Osteoblast (primary cell): ENCODE data around the gene SHISAL2B. TPM values are rescaled to one million over a fixed set of nuclear protein-coding genes. Genes with fewer than 3 reads are reported as not detected.

Experiments
- DNase-seq: peaks from one replicate; pipeline ENCODE4 v3.0.0; 2011; ENCODE audit warnings: low spot score, mixed read lengths; ENCODE audit not compliant: insufficient read length; ENCODE audit errors: missing footprints
- H2AFZ ChIP-seq: 2 replicates; pipeline ENCODE4 v1.6.0; 2011; ENCODE audit warnings: mild to moderate bottlenecking, low read length
- H3K27ac ChIP-seq: 2 replicates; pipeline ENCODE4 v1.5.1; 2011; ENCODE audit warnings: mild to moderate bottlenecking, low read depth, low read length, moderate library complexity
- H3K27me3 ChIP-seq: 2 replicates; pipeline ENCODE4 v1.6.0; 2012; ENCODE audit warnings: mild to moderate bottlenecking, control low read depth, inconsistent platforms, low read length, moderate library complexity; ENCODE audit not compliant: insufficient read depth
- H3K36me3 ChIP-seq: 2 replicates; pipeline ENCODE4 v1.5.1; 2011; ENCODE audit warnings: mild to moderate bottlenecking, low read length, control low read depth, moderate library complexity; ENCODE audit not compliant: insufficient read depth
- H3K4me1 ChIP-seq: 2 replicates; pipeline ENCODE4 v1.5.1; 2011; ENCODE audit warnings: mild to moderate bottlenecking, low read length, control low read depth, moderate library complexity; ENCODE audit not compliant: insufficient read depth
- H3K4me2 ChIP-seq: 2 replicates; pipeline ENCODE4 v1.6.0; 2011; ENCODE audit warnings: mild to moderate bottlenecking, low read length; ENCODE audit not compliant: insufficient read depth
- H3K4me3 ChIP-seq: fragments of 200-600 bp; sonication (generic); 3 replicates; pipeline ENCODE4 v1.5.1; 2012; ENCODE audit warnings: mild to moderate bottlenecking, low read length, inconsistent platforms; ENCODE audit not compliant: insufficient read depth
- H3K79me2 ChIP-seq: 2 replicates; pipeline ENCODE4 v1.6.0; 2012; ENCODE audit warnings: mild to moderate bottlenecking, low read length, control low read depth, inconsistent platforms; ENCODE audit not compliant: insufficient read depth
- H3K9me3 ChIP-seq: 2 replicates; pipeline ENCODE4 v1.5.1; 2011; ENCODE audit warnings: low read depth, low read length, control low read depth
- H4K20me1 ChIP-seq: 2 replicates; pipeline ENCODE4 v1.6.0; 2012; ENCODE audit warnings: mild to moderate bottlenecking, low read length, control low read depth; ENCODE audit not compliant: insufficient read depth
- total RNA-seq: library from RNA; depleted of rRNA; stranded (reverse); fragments of >200 nt; gene quantifications from 2 replicates; pipeline ENCODE4 v1.2.3, GENCODE V29; 2012
- TF ChIP-seq, protein P1 (sequence below): IDR thresholded peaks from 2 replicates; pipeline ENCODE4 v1.5.1; 2011; ENCODE audit warnings: mild to moderate bottlenecking, low read depth, low read length, moderate library complexity; ENCODE audit errors: extremely low read depth

Gene SHISAL2B
- total RNA-seq, 1 donor, result not detected

DNA sequence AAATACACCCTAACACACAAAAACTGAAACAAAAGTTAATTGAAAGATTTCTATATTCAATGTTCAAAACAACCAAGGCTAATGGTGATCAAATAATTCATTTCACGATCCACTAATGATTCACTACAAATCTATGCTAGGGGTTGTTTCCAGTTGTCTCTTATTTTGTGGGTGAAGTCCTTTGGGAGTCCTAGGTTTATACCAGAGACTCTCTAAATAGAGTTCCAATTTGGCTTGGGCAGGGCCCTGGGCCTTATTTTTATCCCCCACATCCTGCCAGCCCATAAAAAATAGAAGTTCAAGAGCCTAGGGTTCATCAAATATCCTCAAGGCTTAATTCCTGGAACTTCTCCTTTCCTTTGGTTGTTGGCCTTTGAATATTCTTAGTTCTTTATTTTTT lies 52.1 kb downstream of the SHISAL2B start:
- Histone ChIP-seq H3K4me1 (peaks cover 2% of the 10 kb centered on the region), H3K36me3 (peaks cover 23% of the 10 kb centered on the region), H3K4me2 (no peak overlapping the region), H2AFZ (no peak overlapping the region), H4K20me1 (peaks cover 3% of the 10 kb centered on the region), H3K4me3 (no peak overlapping the region), H3K27ac (no peak overlapping the region), H3K27me3 (no peaks in the 10 kb centered on the region), H3K79me2 (peaks cover 14% of the 10 kb centered on the region), H3K9me3 (no peaks in the 10 kb centered on the region)
- TF ChIP-seq, protein P1, sequence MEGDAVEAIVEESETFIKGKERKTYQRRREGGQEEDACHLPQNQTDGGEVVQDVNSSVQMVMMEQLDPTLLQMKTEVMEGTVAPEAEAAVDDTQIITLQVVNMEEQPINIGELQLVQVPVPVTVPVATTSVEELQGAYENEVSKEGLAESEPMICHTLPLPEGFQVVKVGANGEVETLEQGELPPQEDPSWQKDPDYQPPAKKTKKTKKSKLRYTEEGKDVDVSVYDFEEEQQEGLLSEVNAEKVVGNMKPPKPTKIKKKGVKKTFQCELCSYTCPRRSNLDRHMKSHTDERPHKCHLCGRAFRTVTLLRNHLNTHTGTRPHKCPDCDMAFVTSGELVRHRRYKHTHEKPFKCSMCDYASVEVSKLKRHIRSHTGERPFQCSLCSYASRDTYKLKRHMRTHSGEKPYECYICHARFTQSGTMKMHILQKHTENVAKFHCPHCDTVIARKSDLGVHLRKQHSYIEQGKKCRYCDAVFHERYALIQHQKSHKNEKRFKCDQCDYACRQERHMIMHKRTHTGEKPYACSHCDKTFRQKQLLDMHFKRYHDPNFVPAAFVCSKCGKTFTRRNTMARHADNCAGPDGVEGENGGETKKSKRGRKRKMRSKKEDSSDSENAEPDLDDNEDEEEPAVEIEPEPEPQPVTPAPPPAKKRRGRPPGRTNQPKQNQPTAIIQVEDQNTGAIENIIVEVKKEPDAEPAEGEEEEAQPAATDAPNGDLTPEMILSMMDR, result no peak
- no peak for DNase-seq

DNA sequence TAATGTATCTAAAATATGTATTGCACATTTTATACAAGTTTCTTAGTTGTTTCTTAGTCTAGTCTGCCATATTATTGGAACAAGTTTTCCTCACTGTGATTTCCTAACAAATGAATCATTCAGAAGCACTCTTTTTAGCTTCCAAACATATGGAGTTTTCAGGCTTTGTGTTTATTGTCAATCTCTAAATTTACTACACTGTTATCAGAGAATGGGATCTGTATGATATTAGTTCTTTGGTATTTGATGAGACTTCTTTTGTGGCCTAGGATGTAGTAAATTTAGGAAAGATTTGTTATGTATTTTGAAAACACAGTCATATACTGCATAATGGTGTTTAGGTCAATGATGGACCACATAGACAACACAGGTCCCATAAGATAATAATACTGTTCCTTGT lies 52.5 kb downstream of the SHISAL2B start:
- Histone ChIP-seq H3K27ac (no peak overlapping the region), H2AFZ (no peak overlapping the region), H3K4me2 (no peak overlapping the region), H3K4me3 (no peak overlapping the region), H3K36me3 (peaks cover 23% of the 10 kb centered on the region), H3K79me2 (peaks cover 14% of the 10 kb centered on the region), H3K4me1 (peaks cover 2% of the 10 kb centered on the region), H3K27me3 (no peaks in the 10 kb centered on the region), H3K9me3 (no peaks in the 10 kb centered on the region), H4K20me1 (peaks cover 3% of the 10 kb centered on the region)
- TF ChIP-seq, protein P1, result no peak
- DNase-seq, result no peak

DNA sequence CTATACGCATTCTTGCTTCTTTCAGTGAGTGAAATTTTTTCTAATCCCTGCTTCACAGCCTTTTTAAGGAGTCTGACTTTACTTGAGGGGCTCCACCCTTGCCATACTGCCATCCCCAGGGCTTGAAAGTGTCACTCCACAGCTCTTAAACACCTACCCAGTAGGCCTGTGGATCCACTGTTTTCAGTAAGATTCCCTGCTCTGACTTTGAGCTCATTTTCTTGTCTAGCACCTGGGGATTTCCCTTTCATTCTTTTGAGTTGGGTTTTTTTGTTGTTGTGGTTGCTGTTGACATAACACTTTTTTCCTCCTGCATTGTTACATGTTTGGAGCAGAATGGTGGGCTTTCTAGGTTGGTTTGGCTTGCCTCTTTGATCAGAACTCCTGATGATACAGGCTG lies 54.6 kb downstream of the SHISAL2B start:
- Histone ChIP-seq H2AFZ (no peak overlapping the region), H3K79me2 (peaks cover 13% of the 10 kb centered on the region), H3K36me3 (peaks cover 7% of the 10 kb centered on the region), H4K20me1 (peaks cover 3% of the 10 kb centered on the region), H3K27me3 (no peaks in the 10 kb centered on the region), H3K4me2 (no peak overlapping the region), H3K27ac (no peak overlapping the region), H3K4me1 (peaks cover 2% of the 10 kb centered on the region), H3K4me3 (no peak overlapping the region), H3K9me3 (no peaks in the 10 kb centered on the region)
- no peak for DNase-seq
- TF ChIP-seq, protein P1, result no peak

DNA sequence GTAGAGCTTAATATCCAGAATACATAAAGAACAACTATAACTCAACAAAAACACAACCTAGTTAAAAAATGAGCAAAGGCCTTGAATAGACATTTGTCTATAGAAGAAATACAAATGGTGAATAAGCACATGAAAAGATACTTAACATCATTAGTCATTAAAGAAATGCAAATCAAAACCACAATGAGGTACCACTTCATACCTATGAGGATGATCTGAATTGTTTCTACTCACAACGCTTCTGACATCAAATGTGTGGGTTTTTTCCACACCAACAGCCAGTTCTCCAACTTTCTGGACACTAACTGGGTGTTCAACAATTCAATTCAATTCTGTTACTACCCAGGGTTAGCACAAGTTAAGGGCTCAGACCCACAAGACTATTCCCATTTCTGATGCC lies 56.1 kb downstream of the SHISAL2B start:
- TF ChIP-seq, protein P1, result no peak
- no peak for DNase-seq
- peaks cover 17% of the 10 kb centered on the region for H3K79me2 ChIP-seq

More for the DNA sequence above, 56.1 kb downstream of the SHISAL2B start:
- Histone ChIP-seq H4K20me1 (peaks cover 3% of the 10 kb centered on the region), H3K36me3 (peaks cover 1% of the 10 kb centered on the region), H3K27me3 (no peaks in the 10 kb centered on the region), H2AFZ (no peak overlapping the region), H3K4me3 (no peak overlapping the region), H3K27ac (no peak overlapping the region), H3K4me1 (peaks cover 2% of the 10 kb centered on the region), H3K9me3 (no peaks in the 10 kb centered on the region), H3K4me2 (no peak overlapping the region)
